HG03575 (cell line): ENCODE results near the gene RAB40B.

Experiments used
- ATAC-seq: cut with Tn5 transposase; IDR thresholded peaks from one replicate; pipeline ENCODE4 v1.9.1; 2021; ENCODE audit not compliant: unreplicated experiment, insufficient number of reproducible peaks, low FRiP score; ENCODE audit errors: extremely low read depth

Gene RAB40B

DNA sequence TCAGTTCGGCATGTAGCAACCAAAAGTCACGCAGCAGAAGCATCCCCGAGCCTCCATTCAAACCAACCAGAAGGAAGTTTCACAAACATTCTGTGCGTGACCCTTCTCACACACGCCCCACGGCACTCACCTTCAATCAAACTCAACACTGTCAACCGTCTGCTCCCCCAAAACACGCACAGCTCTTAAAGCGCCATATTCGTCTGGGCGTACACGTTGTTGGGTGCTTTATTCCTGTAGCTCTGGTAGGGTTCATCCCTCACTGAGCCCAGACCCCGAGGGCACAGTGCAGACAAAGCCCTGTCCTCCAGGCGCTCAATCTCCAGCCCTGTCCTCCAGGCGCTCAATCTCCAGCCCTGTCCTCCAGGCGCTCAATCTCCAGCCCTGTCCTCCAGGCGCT is 2.2 kb downstream of the RAB40B start:
- ATAC-seq = no peak

DNA sequence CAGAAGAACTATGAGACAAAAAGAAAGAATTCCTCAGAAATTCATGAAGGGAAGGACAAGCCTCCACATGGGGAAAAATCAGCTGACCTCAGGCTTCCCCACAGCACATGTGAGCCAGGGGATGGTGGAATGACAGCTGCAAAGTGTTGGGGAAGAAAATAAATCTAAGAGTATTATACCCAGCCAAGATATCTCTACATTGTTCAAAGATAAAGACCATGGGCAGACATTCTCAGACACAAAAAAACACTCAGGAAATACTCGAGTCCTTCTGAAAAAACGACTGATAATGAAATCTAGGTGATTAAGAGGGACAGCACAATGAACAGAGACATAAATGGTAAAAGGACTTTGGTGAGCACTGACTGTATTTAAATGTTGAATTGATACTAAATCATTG is 3.9 kb downstream of the RAB40B start:
- no peak for ATAC-seq

DNA sequence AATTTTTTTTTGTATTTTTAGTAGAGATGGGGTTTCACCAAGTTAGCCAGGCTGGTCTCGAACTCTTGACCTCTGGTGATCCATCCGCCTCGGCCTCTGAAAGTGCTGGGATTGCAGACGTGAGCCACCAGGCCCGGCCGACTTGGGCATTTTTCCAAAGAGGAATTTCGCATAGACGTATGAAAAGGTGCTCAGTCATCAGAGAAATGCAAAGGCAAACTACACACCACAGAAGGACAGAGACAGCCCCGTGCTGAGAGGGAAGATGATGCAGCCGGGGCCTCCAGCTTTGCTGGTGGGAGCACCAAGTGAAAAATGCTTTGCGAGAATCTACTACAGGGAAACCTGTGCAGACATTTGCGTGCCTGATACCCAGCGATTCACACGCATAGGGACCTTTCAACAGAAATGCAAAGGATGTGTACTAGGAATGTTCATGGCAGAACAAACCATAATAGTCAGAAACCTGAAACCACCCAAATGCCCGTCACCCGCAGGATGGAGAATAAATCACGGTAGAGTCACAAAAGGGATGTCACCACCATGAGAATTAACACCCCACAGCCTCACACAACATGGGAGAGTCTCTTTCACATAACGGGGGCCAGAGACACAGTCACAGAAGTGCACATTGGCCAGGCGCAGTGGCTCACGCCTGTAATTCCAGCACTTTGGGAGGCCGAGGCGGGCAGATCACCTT is 5.2 kb downstream of the RAB40B start:
- ATAC-seq = no peak

DNA sequence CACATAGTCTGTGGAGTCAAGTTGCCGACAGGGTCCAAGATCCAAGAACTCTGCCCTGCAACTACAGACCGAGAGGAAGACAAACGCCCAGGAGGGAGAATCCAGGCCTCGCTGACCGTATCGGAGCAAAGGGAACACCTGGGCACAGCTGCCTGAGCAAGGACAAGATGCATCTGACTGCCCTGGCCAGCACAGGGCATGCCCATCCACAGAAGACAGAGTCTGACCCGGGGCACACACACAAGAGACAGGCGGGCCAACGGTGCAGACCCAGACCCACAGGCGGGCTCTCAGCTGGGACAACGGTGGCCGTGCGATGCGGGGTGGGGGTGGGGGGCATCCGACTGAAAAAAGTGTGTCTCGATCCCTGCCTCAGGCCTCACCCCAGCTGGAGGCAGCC is 6.2 kb downstream of the RAB40B start:
- no peak for ATAC-seq

DNA sequence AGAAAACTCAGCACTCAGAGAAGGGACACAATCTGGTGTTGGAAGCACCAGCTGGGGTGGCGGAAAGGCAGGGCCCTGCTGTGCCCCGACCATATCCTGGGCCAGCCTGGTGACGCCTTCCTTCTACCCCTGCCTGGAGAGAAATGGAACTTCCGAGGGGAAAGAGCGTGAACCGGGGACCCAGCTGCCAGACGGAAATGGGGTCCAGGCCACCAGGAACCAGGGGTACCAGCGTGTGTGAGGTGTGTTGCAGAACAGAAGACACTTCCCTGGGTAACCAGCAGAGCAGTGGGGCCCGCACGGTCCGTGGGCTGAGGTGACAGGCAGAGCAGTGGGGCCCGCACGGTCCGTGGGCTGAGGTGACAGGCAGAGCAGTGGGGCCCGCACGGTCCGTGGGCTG is 6.8 kb downstream of the RAB40B start:
- ATAC-seq = no peak

DNA sequence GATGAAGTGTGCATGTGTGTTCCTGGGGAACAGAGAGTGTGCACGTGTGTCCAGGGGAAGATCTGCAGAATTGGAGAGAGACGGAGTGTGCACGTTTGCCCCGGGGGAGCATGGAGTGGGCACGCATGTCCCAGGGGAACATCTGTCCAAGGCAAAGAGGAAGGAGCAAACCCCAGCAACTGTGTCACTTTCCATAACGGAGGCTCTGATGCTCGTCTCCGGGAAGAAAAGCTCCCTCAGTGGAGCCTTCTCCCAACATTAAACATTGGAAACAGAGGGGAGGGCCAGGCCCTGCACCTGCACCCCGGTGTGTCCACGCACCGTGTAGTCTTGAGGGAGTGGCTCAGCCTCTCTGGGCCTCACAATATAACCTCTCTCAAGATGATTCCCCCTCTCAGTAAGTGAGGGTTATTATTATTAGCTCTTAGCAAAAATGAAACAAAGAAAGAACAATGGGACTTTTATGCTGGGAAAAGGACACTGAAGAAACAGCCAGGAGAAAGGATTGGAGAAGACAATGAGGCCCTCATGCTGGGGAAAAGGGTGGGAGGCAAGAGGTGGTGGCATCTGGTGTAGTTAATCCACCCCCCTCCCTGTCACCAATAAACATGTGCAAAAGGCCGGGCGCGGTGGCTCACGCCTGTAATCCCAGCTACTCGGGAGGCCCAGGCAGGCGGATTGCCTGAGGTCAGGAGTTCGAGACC is 7.6 kb downstream of the RAB40B start:
- ATAC-seq = no peak

DNA sequence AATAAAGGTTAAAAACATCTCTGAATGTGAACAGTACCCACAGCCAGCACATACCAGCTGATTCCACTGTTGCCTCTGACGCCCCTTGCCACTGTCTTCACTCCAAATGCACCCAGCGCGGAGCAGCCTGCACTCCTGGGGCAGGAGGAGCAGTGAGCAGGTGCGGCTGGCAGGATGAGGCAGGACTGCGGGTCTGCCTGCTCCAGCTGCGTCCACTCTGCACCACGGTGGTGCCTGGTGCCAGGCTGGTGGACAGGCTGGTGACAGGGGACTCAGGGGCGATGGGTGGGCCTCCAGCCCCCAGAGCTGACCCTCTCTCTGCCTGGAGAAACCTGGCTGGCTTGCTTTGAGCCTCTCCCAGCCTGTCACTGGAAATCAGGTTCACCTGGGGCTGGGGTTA is 9.4 kb downstream of the RAB40B start:
- ATAC-seq = no peak

DNA sequence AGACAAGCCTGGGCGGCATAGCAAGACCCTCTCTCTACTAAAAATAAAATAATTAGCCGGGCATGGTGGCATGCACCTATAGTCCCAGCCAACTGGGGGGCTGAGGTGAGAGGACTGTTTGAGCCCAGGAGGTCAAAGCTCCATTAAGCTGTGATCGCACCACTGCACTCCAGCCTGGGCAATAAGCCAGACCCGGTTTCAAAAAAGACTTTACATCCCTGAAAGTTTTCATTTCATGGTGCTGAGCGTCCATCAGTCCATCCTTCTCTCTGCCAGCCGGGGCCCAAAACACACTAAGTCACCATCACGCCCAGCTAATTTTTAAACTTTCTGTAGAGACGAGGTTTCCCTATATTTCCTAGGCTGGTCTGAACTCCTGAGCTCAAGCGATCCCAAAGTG is 10.6 kb downstream of the RAB40B start:
- no peak for ATAC-seq

DNA sequence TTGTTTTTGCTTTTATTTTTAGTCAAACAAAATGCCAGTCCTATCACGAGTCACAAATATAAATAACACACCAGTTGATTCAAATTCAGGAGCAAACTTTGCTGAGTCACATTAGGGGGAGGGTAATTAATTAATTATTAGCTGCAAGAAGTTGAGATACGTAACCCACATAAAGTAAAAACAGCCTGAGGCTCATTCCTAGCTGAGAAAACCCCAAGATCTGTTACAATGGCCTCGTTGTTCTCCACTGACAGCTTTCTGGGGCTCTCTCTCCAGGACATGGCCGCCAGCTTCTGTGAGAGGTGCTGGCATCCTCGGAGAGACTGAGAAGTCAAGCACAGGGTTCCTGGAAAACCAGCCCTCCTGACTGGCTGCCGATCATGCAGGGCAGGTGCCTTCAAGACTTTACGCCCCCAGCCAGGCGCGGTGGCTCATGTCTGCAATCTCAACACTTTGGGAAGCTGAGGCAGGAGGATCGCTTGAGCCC is 11.1 kb downstream of the RAB40B start:
- ATAC-seq = no peak

DNA sequence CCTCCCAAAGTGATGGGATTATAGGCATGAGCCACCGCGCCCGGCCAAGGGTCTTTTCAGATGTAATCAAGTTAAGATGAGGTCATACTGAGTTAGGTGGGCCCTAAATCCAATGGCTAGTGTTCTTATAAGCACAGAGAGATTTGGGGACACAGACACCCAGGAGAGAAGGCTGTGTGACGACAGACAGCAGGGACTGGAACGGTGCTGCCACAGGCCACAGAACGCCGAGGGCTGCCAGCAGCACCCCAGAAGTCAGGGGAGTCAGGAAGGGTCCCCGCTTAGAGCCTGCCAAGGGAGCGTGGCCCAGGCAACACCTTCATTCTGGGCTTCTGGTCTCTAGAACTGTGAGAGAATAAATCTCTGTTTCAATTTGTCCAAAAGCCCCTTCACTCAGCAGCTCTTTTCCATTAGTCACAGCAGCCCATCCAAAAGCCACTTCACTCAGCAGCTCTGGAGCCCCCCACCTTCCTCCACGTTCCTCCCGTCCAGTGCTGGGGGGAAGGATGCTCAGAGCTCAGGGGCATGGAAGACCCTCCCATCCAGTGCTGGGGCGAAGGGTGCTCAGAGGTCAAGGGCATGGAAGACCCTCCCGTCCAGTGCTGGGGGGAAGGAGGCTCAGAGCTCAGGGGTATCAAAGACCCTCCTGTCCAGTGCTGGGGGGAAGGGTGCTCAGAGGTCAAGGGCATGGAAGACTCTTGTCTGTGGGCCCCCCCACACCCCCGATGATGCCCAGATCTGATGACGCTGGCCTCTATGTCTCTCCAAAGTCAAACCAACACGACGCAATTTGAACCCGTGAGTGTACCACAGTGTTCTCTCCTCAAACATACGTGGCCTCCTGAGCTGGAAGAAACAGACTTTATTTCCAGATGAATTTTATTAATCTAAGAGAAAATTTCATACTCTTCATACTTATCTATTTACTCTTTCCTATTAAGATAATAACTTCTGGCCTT is 11.9 kb downstream of the RAB40B start:
- ATAC-seq = no peak

DNA sequence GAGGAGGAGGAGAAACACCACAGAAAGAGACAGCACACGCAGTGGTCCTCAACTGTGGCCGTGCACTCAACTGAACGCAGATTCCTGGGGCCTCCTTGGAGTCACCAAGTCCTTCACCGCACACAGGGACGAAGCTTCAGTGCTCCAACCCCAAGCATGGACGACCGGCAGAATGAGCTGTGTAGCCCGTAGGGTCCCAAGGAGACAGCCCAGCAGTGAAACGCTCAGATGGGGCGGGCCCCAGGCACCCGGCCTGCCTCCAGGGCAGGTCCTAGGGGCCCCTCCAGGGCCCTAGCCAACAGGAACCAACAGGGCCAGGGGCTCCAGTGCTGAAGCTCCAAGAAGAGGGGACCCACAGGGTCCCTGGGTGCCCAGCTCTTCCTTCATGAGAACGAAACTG is 13.2 kb downstream of the RAB40B start:
- ATAC-seq = no peak

DNA sequence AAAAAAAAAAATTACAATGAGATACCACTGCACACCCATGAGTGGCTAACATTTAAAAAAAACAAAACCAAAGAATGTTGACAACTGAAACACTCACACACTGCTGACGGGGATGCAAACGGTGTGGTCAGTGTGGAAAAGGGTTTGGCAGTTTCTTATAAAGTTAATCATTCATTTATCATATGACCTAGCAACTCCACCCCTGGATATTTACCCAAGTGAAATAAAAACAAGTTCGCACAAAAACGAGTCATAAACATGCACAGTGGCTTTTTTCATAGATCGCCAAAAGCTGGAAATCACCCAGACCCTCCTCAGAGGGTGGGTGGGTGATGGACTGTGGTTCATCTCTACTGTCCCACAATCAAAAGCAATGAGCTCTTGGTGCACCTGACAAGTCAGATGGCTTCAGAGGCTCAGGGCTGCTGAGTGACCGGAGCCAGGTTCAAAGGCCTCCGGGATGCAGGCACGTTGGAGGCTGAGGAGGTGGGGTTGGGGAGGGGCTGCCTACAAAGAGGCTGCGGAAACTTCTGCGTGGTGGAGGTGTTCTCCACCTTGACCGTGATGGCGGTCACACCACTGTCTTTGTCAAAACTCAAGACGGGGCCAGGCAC is 14.2 kb downstream of the RAB40B start:
- ATAC-seq = no peak

DNA sequence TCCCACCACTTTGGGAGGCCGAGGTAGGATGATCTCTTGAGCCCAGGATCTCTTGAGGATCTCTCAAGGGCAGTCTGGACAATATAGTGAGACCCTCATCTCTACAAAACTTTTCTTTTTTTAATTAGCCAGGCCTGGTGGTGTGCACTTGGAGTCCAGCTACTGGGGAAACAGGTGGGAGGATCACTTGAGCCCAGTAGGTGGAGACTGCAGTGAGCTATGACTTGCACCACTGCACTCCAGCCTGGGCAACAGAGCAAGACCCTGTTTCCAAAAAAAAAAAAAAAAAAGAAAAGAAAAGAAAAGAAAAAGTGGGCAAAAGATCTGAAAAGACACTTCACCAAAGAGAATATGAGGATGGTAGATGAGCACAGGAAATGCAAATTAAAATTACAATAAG is 15.0 kb downstream of the RAB40B start:
- no peak for ATAC-seq

DNA sequence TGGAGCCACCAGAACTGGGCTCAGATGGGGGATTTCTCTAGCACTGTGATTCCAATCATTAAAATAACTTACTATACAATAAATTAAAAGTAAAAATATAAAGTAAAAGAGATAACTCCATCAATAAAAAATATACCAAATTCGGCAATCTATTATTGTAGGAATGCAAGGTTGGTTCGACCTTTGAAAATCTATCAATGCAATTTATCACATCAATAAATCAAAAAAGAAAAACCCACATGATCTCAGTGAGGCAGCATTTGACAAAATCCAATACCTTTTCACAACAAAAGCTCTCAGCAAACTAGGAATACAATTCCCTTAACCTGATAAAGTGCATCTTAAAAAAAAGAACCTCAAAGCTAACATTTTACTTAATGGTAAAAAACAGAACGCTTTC is 17.0 kb downstream of the RAB40B start:
- ATAC-seq = no peak

DNA sequence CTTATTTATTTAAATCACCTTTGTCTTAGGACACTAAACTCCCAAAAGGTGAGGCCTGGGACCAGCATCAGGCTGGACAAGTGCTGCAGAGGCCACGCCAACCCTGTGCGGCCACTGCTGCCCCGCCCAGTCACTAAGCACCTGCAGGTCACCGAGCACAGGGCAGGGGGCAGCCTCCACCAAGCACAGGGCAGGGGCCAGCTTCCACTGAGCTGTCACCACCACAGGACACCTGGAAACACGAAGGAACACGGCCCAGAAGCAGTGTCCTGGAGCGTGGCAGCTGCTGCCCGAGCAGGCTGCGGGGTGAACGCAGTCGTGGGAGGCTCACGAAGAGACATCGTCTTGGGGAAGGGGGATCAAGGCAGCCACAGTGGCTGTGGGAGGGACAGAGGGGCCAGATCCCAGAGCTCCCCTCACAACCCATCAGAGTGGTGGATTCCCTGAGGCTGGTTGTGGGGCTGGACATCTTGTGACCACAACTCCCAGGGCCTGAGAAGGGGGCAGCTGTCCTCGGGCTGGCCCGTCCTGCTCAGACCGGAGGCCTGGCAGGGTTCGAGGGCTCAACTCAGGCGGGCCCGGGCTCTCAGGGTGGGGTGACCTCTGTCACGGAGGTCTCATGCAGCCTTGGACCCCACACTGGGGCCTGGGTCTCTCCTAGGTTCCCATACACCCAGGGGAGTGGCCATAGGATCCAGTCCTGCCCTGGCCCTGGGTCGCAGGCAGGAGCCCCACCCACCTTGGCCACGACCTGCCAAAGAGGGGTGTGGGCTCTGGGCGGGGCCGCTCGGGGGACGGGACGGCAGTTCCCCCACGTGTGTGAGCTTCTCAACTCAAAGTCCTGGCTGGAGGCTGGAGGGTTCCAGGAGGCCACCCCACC is 18.7 kb downstream of the RAB40B start:
- no peak for ATAC-seq

DNA sequence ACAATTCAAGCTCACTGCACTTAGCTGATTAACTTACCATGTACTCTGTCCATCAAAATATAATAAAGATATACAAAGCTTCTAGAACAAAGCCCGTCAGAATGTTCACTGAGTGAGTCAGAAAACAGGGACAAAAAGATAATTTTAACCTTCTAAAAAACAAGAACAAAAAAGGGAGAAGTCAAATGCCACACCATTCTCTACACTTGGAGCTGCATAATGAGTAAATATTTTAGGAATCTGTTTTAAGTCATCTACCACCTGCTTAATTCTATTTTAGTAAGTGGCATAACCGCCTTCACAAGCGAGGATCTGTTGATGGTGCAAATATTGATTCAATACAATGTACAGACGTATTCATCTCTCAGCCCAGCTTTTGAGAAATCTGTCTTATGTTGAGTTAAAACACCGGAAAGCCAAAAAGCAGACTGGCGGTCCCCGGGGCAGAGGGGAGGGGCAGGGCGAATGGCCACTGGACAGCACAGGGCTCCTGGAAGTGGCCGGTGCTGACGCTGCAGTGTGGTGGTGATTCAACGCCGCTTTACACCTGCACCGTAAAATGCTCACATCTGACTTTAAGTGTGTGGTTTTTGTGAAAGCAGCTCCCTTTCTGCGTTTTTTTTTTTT is 20.1 kb downstream of the RAB40B start:
- ATAC-seq = no peak

DNA sequence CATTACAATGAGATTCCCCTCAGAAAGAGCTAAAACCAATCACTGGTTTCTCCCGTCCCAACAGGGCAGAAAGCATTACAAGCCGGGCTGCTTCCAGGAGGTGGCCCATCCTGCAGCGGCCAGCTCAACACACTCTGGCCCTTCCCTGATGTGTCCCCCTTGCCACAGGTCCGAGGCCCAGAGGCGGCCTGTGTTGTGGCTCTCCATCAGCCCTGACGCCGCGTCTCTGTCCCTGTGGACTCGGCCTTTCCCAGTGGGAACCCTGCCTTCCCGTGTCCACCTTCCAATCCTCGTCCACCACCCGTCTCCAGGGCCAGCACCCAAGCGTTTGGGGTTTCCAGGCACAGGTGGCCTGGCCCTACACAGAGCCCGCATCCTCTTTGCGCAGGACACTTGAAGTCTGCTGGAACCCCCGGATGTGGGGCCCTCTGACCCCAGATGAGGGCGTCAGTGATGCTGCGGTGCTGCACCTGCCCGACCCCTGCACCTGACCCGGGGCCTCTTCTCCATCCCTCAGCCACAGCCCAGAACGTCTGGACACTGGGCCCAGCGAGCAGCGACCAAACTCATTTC is 21.1 kb downstream of the RAB40B start:
- no peak for ATAC-seq
